ENCODE measurements around the gene AKT1S1. TPM values are rescaled to one million over a fixed set of nuclear protein-coding genes. Genes with fewer than 3 reads are reported as not detected.

The AKT1S1 gene
- total RNA-seq, 2 donors from 2014 or later = 15.2 to 20.7 TPM

GRCh38 chr19:49869484-49870308 lies 7.5 kb downstream of the AKT1S1 start:
- DNase-seq (ENCODE audit: low spot score) (peak; percentile 88), ATAC-seq (ENCODE audit: insufficient number of reproducible peaks, low FRiP score, low read depth) (peak; percentile 96)
- H3K36me3 ChIP-seq = no peaks in the 10 kb centered on the region
- H3K4me1 ChIP-seq (ENCODE audit: control insufficient read depth in 1 of 2, low read depth in 2 of 2) = peaks cover 18 to 48% of the 10 kb centered on the region in 2 donors
- TF ChIP-seq, protein P1, sequence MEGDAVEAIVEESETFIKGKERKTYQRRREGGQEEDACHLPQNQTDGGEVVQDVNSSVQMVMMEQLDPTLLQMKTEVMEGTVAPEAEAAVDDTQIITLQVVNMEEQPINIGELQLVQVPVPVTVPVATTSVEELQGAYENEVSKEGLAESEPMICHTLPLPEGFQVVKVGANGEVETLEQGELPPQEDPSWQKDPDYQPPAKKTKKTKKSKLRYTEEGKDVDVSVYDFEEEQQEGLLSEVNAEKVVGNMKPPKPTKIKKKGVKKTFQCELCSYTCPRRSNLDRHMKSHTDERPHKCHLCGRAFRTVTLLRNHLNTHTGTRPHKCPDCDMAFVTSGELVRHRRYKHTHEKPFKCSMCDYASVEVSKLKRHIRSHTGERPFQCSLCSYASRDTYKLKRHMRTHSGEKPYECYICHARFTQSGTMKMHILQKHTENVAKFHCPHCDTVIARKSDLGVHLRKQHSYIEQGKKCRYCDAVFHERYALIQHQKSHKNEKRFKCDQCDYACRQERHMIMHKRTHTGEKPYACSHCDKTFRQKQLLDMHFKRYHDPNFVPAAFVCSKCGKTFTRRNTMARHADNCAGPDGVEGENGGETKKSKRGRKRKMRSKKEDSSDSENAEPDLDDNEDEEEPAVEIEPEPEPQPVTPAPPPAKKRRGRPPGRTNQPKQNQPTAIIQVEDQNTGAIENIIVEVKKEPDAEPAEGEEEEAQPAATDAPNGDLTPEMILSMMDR (IDR thresholded peaks at IDR 0.05) = peak; percentile 7
- no peaks in the 10 kb centered on the region for H3K27me3 ChIP-seq (replicated peaks; ENCODE audit: insufficient read depth)
- no peaks in the 10 kb centered on the region for H3K9me3 ChIP-seq
- peak overlapping the region; percentile 71 for H3K4me3 ChIP-seq
- peak overlapping the region; percentile 90 to 92 for H3K27ac ChIP-seq

DNA sequence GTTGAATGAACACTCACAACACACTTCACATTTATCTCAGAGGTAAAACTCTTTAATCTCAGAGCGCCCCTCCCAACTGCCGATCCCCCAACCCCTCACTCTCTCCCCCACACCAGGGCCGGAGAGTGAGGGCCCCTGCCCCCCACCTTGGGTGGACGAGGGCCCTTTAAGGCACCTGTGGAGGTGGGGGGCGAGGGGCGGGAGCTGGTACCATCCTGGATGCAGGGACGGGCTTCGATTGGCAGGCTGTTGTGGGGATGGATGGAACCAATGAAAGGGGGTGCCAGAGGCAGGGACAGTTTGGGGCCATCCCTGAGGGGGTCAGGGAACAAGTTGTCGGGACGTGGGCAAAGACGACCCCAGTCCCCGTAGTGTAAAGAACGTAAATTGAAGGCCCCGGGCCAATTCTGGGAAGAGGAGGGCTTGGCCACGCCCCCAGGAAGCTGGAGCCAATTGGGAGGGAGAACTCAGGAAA lies 8.1 kb downstream of the AKT1S1 start:
- Histone ChIP-seq H3K27ac (peak overlapping the region; percentile 90 to 92), H3K36me3 (peaks cover 3% of the 10 kb centered on the region), H3K4me3 (peak overlapping the region; percentile 71), H3K27me3 (replicated peaks; ENCODE audit: insufficient read depth) (no peaks in the 10 kb centered on the region), H3K4me1 (ENCODE audit: control insufficient read depth in 1 of 2, low read depth in 2 of 2) (peaks cover 18 to 46% of the 10 kb centered on the region in 2 donors), H3K9me3 (no peaks in the 10 kb centered on the region)
- DNase-seq (ENCODE audit: low spot score) (no peak), ATAC-seq (ENCODE audit: insufficient number of reproducible peaks, low FRiP score, low read depth) (no peak)
- TF ChIP-seq, protein P1 (IDR thresholded peaks at IDR 0.05) = no peak

DNA sequence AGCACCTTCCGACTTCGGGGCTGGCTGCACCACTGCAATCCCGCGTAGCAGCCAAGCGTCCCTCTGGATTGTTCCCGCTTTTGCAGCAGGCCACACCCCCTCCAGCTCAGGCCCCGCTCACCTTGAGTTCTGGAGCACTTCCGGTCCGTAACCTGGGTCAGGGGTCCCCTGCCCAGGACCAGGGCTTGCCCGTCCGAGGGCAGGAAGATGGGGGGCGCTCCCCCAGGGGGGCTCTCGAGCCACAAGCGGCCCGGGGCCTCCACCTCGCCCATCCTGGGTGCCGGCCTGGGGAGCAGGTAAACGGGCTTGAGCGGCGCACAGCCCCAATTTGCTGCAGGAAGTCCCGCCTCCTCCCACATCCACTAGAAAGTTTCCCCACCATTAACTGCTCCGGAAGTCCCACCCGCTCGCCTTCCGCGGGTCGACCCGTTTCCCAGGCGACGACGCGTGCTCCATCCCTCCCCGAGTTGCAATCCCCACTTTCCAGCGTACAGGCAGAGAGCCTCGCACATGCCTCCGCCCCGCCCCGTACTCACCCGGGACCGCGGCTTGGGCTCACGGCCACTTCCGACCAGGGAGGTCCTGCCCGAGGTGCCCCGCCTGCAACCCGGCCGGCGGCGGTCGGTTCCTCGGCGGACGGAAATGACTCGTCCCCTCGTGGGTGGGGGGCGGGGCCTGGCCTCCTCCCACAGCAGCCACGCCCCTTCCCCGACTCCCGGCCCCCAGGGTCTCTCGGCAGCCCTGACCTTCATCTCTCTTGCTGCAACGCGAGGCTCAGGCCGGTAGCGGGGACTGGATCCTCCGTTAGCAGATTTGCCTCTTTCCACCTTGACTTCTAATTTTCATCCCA lies 10.0 kb downstream of the AKT1S1 start, which contains the start of gene PNKP:
PNKP (minus strand) TSS at position 644 of the 850 bp plus-strand sequence; CDS start at position 272, 372 bp downstream.
- H3K36me3 ChIP-seq = peaks cover 11% of the 10 kb centered on the region
- ATAC-seq (ENCODE audit: insufficient number of reproducible peaks, low FRiP score, low read depth) (no peak), DNase-seq (ENCODE audit: low spot score) (peak; percentile 69)
- H3K9me3 ChIP-seq = no peaks in the 10 kb centered on the region
- TF ChIP-seq, protein P1 (IDR thresholded peaks at IDR 0.05) = no peak
- H3K27ac ChIP-seq = peak within 1 kb of the TSS; percentile 90 to 92
- peaks cover 18 to 46% of the 10 kb centered on the region in 2 donors for H3K4me1 ChIP-seq (ENCODE audit: control insufficient read depth in 1 of 2, low read depth in 2 of 2)
- peak within 1 kb of the TSS; percentile 82 for H3K4me3 ChIP-seq
- no peaks in the 10 kb centered on the region for H3K27me3 ChIP-seq (replicated peaks; ENCODE audit: insufficient read depth)

GRCh38 chr19:49864890-49865289 lies 12.3 kb downstream of the AKT1S1 start:
- DNase-seq (ENCODE audit: low spot score) = no peak
- Histone ChIP-seq H3K36me3 (peaks cover 24% of the 10 kb centered on the region), H3K9me3 (no peaks in the 10 kb centered on the region), H3K4me1 (ENCODE audit: control insufficient read depth in 1 of 2, low read depth in 2 of 2) (peaks cover 18 to 38% of the 10 kb centered on the region in 2 donors), H3K4me3 (no peak overlapping the region), H3K27ac (peak overlapping the region in 1 of 2 donors; percentile 33), H3K27me3 (replicated peaks; ENCODE audit: insufficient read depth) (no peaks in the 10 kb centered on the region)
- no peak for ATAC-seq (ENCODE audit: insufficient number of reproducible peaks, low FRiP score, low read depth)
- TF ChIP-seq, protein P1 (IDR thresholded peaks at IDR 0.05) = no peak

DNA sequence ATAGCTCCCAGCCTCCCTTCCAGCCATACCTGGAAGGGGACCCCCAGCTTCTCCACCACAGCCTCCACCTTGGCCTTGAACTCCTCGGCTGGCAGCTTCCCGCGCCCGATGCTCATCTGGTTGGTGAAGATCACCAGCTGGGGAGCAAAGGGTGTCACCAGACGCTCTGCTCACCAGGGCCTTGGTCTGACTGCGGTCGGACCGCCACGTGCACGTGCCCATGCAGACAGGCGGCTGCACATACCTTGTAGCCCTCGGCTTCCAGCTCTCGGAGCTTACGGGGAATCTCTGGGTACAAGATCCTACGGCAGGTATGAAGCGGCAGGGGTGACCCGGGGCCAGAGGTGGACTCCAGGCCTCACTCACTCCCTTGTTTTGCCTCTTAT lies 13.2 kb downstream of the AKT1S1 start:
- no peaks in the 10 kb centered on the region for H3K27me3 ChIP-seq (replicated peaks; ENCODE audit: insufficient read depth)
- peaks cover 18 to 35% of the 10 kb centered on the region in 2 donors for H3K4me1 ChIP-seq (ENCODE audit: control insufficient read depth in 1 of 2, low read depth in 2 of 2)
- peaks cover 30% of the 10 kb centered on the region for H3K36me3 ChIP-seq
- TF ChIP-seq, protein P1 (IDR thresholded peaks at IDR 0.05) = no peak
- DNase-seq (ENCODE audit: low spot score) (no peak), ATAC-seq (ENCODE audit: insufficient number of reproducible peaks, low FRiP score, low read depth) (no peak)
- no peak overlapping the region for H3K27ac ChIP-seq
- no peak overlapping the region for H3K4me3 ChIP-seq
- no peaks in the 10 kb centered on the region for H3K9me3 ChIP-seq

Measured in thoracic aorta (tissue), 2 donors.